Measurements from ENCODE around the gene RNF123.

Gene RNF123

GRCh38 chr3:49658711-49659110 is 30.6 kb upstream of the RNF123 start:
- no peak for DNase-seq (ENCODE audit: low read depth in 2 of 2)

GRCh38 chr3:49659756-49660155 is 29.6 kb upstream of the RNF123 start:
- DNase-seq (ENCODE audit: low read depth in 2 of 2), result no peak

GRCh38 chr3:49661281-49661680 is 28.1 kb upstream of the RNF123 start:
- no peak for DNase-seq (ENCODE audit: low read depth in 2 of 2)

DNA sequence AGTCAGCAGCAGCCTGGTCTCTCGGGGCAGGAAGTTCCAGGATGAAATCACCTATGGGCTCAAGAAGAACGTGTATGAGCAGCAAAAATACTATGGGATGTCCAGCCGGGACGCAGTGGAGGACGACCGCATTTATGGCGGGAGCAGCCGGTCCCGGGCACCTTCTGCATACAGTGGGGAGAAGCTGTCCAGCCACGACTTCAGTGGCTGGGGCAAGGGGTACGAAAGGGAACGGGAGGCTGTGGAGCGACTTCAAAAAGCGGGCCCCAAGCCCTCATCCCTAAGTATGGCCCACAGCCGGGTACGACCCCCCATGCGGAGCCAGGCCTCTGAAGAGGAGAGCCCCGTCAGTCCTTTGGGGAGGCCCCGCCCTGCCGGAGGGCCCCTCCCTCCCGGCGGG is 27.3 kb upstream of the RNF123 start:
- no peak for DNase-seq (ENCODE audit: low read depth in 2 of 2)

DNA sequence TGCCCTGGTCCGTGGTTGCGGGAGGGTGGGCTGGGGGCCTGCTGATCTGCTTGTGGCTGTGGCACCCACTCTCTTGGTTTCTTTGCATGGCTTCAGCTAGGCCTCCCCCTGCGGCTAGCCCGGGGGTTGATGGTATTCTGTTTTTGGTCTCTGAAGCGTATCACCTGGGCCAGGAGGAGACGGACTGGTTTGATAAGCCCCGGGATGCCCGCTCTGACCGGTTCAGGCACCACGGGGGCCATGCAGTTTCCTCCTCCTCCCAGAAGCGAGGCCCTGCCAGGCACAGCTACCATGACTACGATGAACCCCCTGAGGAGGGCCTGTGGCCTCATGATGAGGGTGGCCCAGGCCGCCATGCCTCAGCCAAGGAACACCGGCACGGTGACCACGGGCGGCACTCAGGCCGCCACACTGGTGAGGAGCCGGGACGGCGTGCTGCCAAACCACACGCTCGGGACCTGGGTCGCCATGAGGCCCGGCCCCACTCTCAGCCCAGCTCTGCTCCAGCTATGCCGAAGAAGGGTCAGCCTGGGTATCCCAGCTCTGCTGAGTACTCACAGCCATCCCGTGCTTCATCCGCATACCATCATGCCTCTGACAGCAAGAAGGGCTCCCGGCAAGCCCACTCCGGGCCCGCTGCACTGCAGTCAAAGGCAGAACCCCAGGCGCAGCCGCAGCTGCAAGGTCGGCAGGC is 26.5 kb upstream of the RNF123 start:
- no peak for DNase-seq (ENCODE audit: low read depth in 2 of 2)

DNA sequence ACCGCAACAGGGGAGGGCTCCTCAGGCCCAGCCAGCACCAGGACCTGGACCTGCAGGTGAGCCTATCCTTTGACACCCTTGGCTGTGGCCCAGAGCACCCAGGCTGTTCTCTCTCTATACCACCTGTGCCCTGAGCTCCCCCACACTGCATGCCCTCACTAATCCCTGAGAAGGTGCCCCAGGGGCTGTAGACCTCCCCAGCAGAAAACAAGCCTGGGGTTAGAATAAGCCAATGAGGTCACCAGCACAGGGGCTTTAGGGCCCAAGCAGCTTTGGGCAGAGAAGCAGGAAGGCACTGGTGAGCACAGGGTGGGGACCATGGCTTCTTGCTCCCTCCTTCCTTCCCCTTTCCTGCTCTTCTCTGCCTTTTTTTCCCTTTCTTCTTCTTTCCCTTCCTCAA is 25.5 kb upstream of the RNF123 start:
- no peak for DNase-seq (ENCODE audit: low read depth in 2 of 2)

- no peak for DNase-seq (ENCODE audit: low read depth in 2 of 2)
These were observed 25.1 kb upstream of the RNF123 start for GRCh38 chr3:49664300-49664699.

GRCh38 chr3:49665822-49666519 is 23.4 kb upstream of the RNF123 start:
- DNase-seq (ENCODE audit: low read depth in 2 of 2), result no peak

- DNase-seq (ENCODE audit: low read depth in 2 of 2), result no peak
These were observed 22.8 kb upstream of the RNF123 start for GRCh38 chr3:49666592-49666991.

GRCh38 chr3:49667701-49668413 is 21.5 kb upstream of the RNF123 start:
- DNase-seq (ENCODE audit: low read depth in 2 of 2), result no peak

GRCh38 chr3:49668414-49668797 is 21.0 kb upstream of the RNF123 start:
- DNase-seq (ENCODE audit: low read depth in 2 of 2), result no peak

DNA sequence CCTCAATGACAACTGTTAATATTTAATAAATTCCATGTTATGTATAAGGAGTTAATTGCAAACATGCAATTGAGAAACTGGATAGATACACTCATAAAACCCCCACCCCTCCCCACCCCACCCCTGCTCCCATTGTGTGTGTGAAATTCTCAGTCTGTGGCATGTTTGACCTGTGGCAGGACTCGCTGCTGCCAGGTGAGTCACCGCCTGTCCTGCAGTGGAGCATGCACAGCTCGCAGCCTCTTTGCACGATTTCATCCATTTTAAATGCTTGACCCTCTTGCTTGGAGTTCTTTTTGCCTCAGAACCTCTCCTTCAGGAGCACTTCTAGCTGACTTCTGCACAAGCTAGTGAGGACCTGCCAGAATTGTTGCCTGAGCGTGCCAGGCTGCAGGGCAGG is 20.5 kb upstream of the RNF123 start:
- no peak for DNase-seq (ENCODE audit: low read depth in 2 of 2)

GRCh38 chr3:49669352-49669751 is 20.0 kb upstream of the RNF123 start:
- DNase-seq (ENCODE audit: low read depth in 2 of 2), result no peak

DNA sequence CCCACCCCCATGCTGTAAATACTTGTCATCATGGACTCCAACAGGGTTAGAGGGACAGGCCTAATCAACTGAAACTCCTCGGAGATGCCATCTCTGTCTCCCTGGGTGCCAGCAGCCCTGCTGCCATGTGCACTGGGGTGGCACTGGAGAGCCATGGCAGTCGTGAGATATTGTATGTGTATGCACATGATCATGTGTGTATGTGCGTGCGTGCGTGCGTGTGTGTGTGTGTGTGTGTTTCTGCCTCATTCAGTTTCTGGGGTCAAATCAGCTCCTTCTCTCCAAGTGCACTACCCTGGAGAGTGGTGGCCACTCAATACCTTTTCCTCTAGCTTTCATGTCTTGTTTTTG is 18.4 kb upstream of the RNF123 start:
- DNase-seq (ENCODE audit: low read depth in 2 of 2), result no peak

GRCh38 chr3:49671291-49672288 is 17.8 kb upstream of the RNF123 start:
- DNase-seq (ENCODE audit: low read depth in 2 of 2), result peak; percentile 67 to 68

GRCh38 chr3:49673121-49673714 is 16.1 kb upstream of the RNF123 start:
- DNase-seq (ENCODE audit: low read depth in 2 of 2), result peak in 1 of 2 donors; percentile 30

DNA sequence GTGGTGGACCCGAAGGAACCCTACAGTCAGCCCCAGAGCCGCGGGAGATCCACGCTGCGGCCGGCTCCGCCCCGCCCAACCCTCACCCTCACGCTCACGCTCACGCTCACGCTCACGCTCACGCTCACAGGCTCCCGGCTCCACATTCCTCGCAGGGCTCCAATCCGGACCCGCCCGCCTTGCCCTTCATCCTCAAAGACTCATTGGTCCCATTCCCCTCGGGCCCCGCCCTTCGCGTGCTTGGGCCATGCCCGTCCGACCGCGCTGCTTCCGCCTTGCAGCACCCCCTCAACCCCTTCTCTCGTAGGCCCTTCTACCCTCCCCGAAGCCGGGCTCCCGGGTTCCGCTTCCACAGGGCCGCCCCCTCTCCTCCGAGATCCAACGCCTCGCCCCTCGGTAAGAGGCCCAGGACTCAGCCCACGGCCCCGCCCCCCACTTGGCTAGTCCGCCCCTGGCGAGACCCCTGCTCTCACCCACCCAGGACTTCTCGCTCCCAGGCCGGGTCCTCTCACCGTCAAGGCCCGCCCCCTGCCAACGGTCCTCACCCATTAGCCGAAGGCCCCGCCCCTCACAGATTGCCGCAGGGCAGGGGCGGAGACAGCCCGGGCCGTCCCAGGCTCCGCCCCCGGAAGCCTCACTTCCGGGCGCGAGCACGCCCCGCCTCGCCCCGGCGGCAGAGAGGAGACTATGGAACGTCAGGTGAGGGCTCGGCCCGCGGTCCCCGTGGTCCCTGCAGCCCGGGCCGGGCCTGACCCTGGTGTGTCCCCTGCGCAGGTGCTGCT is 15.5 kb upstream of the RNF123 start, which contains the start of gene APEH:
APEH (plus strand) TSS at position 637 of the 782 bp plus-strand sequence; CDS start at position 688, 51 bp downstream.
- DNase-seq (ENCODE audit: low read depth in 2 of 2), result peak; percentile 98

- peak in 1 of 2 donors; percentile 19 for DNase-seq (ENCODE audit: low read depth in 2 of 2)
These were observed 14.8 kb upstream of the RNF123 start for GRCh38 chr3:49674497-49674983.

DNA sequence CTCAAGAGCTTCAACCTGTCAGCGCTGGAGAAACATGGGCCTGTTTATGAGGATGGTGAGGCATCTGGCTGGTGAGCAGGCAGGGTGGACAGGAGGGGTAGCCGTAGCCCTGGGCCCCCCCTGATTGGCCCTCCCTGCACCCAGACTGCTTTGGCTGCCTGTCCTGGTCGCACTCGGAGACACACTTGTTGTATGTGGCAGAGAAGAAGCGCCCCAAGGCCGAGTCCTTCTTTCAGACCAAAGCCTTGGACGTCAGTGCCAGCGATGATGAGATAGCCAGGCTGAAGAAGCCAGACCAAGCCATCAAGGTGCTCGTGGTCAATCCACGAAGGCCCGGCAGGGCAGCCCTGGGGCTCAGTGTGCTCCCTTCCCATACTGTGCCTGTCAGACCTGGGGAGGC is 13.4 kb upstream of the RNF123 start:
- DNase-seq (ENCODE audit: low read depth in 2 of 2), result no peak

Data from activated CD4-positive, alpha-beta T cell treated with anti-CD3 and anti-CD28 coated beads for 24 hours (primary cell).